GM12878 (cell line): Measurements from ENCODE around the gene SPRED2. TPM values are rescaled to one million over a fixed set of nuclear protein-coding genes. Genes with fewer than 3 reads are reported as not detected.

Source experiments
- ATAC-seq: fragments of 200-7000 bp; cut with Tn5 transposase; 3 replicates; pipeline ENCODE4 v1.9.1; 2020; ENCODE audit warnings: mild to moderate bottlenecking, moderate library complexity
- BruUV-seq: library from RNA; stranded (reverse); fragments of 400-500 nt; replicated peaks from 2 replicates; lab custom pipeline; 2021; lab: Mats Ljungman, UMichigan
- CTCF ChIA-PET: fragments of 300-600 bp; sonication (Branson Sonifier 250); formaldehyde crosslinking; extraction: SDS; loops from one replicate; lab custom pipeline; 2021; ENCODE audit warnings: inconsistent platforms; lab: Yijun Ruan, JAX
- POLR2A ChIA-PET: fragments of 350-600 bp; formaldehyde crosslinking; extraction: SDS; loops from one replicate; lab custom pipeline; 2021; ENCODE audit warnings: inconsistent platforms; lab: Charles Lee
- RAD21 ChIA-PET: fragments of 300-600 bp; sonication (Branson Sonifier 250); formaldehyde crosslinking; loops from one replicate; lab custom pipeline; 2023; ENCODE audit warnings: antibody characterized with exemption; ENCODE audit not compliant: unreplicated experiment; lab: Charles Lee
- SMC1A ChIA-PET: fragments of 300-600 bp; sonication (Branson Sonifier 250); formaldehyde crosslinking; loops from one replicate; lab custom pipeline; 2023; ENCODE audit not compliant: unreplicated experiment, uncharacterized antibody; lab: Charles Lee
- DNase-seq: peaks from one replicate; pipeline ENCODE4 v3.0.0-alpha.2; 2011; ENCODE audit warnings: low read depth, low spot score
- FAIRE-seq: peaks from 3 replicates; lab custom pipeline; 2011; peaks lifted over from hg19 to GRCh38; lab: Jason Lieb, UNC
- H2AFZ ChIP-seq: 2 replicates; pipeline ENCODE4 v1.6.0; 2011; ENCODE audit warnings: low read depth, low read length, control low read depth; ENCODE audit not compliant: control insufficient read depth
- H3K27ac ChIP-seq: 2 replicates; pipeline ENCODE4 v1.5.1; 2011; ENCODE audit warnings: control low read depth; ENCODE audit not compliant: control insufficient read depth, insufficient read depth
- H3K27me3 ChIP-seq, 2 experiments: replicated peaks in 1 of 2; 2 replicates each; pipeline versions ENCODE4 v1.6.0 to v1.6.1; 2011; ENCODE audit warnings: low read length in 1 of 2; ENCODE audit not compliant: control insufficient read depth in 2 of 2, insufficient read depth in 2 of 2
- H3K36me3 ChIP-seq, 2 experiments: 2 replicates each; pipeline ENCODE4 v1.5.1; 2011; ENCODE audit warnings: low read length in 1 of 2; ENCODE audit not compliant: control insufficient read depth in 2 of 2, insufficient read depth in 2 of 2
- H3K4me1 ChIP-seq: 2 replicates; pipeline ENCODE4 v1.6.1; 2011; ENCODE audit warnings: mild to moderate bottlenecking, low read length, moderate library complexity, mixed read lengths; ENCODE audit not compliant: control insufficient read depth, insufficient read depth
- H3K4me2 ChIP-seq: 2 replicates; pipeline ENCODE4 v1.6.0; 2011; ENCODE audit warnings: control low read depth; ENCODE audit not compliant: control insufficient read depth, insufficient read depth
- H3K4me3 ChIP-seq: fragments of 200-600 bp; sonication (generic); 2 replicates; pipeline ENCODE4 v1.5.1; 2016
- H3K79me2 ChIP-seq: 2 replicates; pipeline ENCODE4 v1.6.0; 2011; ENCODE audit warnings: low read length; ENCODE audit not compliant: control insufficient read depth, insufficient read depth
- H3K9ac ChIP-seq: 2 replicates; pipeline ENCODE4 v1.8.0; 2011; ENCODE audit warnings: low read length, control low read depth, mixed read lengths; ENCODE audit not compliant: control insufficient read depth, insufficient read depth
- H3K9me3 ChIP-seq: replicated peaks from 3 replicates; pipeline ENCODE4 v1.5.1; 2011; ENCODE audit warnings: mild to moderate bottlenecking, low read length; ENCODE audit not compliant: control insufficient read depth, insufficient read depth
- H4K20me1 ChIP-seq: 2 replicates; pipeline ENCODE4 v1.6.0; 2011; ENCODE audit not compliant: control insufficient read depth, insufficient read depth
- BHLHE40 ChIP-seq, 2 experiments: fragments of 450-650 bp in 1 of 2; IDR thresholded peaks; 2 replicates each; pipeline ENCODE4 v1.6.1; 2011 to 2017; ENCODE audit warnings: low read depth in 2 of 2, borderline replicate concordance in 1 of 2, improper control_type of control experiment in 1 of 2, low read length in 1 of 2, mild to moderate bottlenecking in 1 of 2
- FOS ChIP-seq: IDR thresholded peaks from 3 replicates; pipeline ENCODE4 v1.6.1; 2011; ENCODE audit warnings: borderline replicate concordance; ENCODE audit not compliant: insufficient read length; ENCODE audit errors: extremely low read depth
- IKZF1 ChIP-seq: fragments of 450-650 bp; conservative IDR thresholded peaks from 2 replicates; pipeline ENCODE4 v1.6.1; 2017; ENCODE audit warnings: antibody characterized with exemption, mild to moderate bottlenecking
- NBN ChIP-seq: fragments of 450-650 bp; IDR thresholded peaks from 2 replicates; pipeline ENCODE4 v1.6.1; 2016
- NRF1 ChIP-seq: conservative IDR thresholded peaks from 2 replicates; pipeline ENCODE4 v1.6.1; 2011; ENCODE audit warnings: mild to moderate bottlenecking, low read depth, low read length, improper control_type of control experiment
- POU2F2 ChIP-seq: IDR thresholded peaks from 3 replicates; pipeline ENCODE4 v1.6.1; 2011; ENCODE audit warnings: low read depth, mild to moderate bottlenecking, low read length, borderline replicate concordance
- RB1 ChIP-seq: fragments of 450-650 bp; formaldehyde crosslinking; IDR thresholded peaks from 2 replicates; pipeline ENCODE4 v1.6.1; 2017; ENCODE audit warnings: mild to moderate bottlenecking, borderline replicate concordance
- TCF3 ChIP-seq: IDR thresholded peaks from 2 replicates; pipeline ENCODE4 v1.6.1; 2012; ENCODE audit warnings: low read depth, mild to moderate bottlenecking, low read length, borderline replicate concordance; ENCODE audit not compliant: insufficient read depth
- ZNF622 ChIP-seq: fragments of 450-650 bp; IDR thresholded peaks from 2 replicates; pipeline ENCODE4 v1.6.1; 2017; ENCODE audit warnings: mild to moderate bottlenecking, inconsistent platforms
- WGBS: methylation state at CpG from one replicate; pipeline ENCODE4 v1.1.6; 2016; ENCODE audit warnings: low lambda C conversion rate; ENCODE audit not compliant: insufficient replicate concordance, insufficient coverage; ENCODE audit errors: missing lambda C conversion rate; 5-methylcytosine and 5-hydroxymethylcytosine counted together
- in situ Hi-C: fragments of 300-500 bp; cut with MboI; formaldehyde crosslinking; loops from 9 replicates; pipeline ENCODE4 v1.14.3; 2018; ENCODE audit warnings: mixed read lengths
- intact Hi-C: fragments of 100-400 bp; cut with micrococcal nuclease; formaldehyde crosslinking; loops from one replicate; pipeline ENCODE4 v1.14.2; 2022; ENCODE audit not compliant: unreplicated experiment
- polyA plus RNA-seq, 11 experiments: library from polyadenylated mRNA; depleted of rRNA in 4 of 11; unstranded in 6 of 11; stranded (reverse) in 5 of 11; fragments of >200 nt; fragmentation: Nextera tagmentation in 4 of 11; fragmentation: Illumina TruSeq in 1 of 11; extraction: Ambion mirVana in 4 of 11; extraction: Trizol in 1 of 11; gene quantifications; 1 replicate in 1 of 11; 2 replicates in 10 of 11; pipeline versions ENCODE4 v1.2.1 to v1.2.3, GENCODE V29; 2011 to 2016; ENCODE audit warnings: inconsistent platforms in 2 of 11, missing spikeins in 2 of 11, low read depth in 1 of 11
- total RNA-seq, 4 experiments: library from RNA; depleted of rRNA in 3 of 4; stranded (reverse); fragments of >200 nt in 3 of 4; fragmentation: Illumina TruSeq in 1 of 4; extraction: Trizol in 1 of 4; gene quantifications; 2 replicates each; pipeline versions ENCODE4 v1.2.1 to v1.2.3, GENCODE V29; 2013 to 2021
- TF ChIP-seq, protein P1 (sequence below): fragments of 450-650 bp; IDR thresholded peaks from 2 replicates; pipeline ENCODE4 v1.6.1; 2014; ENCODE audit warnings: mild to moderate bottlenecking
- TF ChIP-seq, protein P2 (sequence below): fragments of 450-650 bp; IDR thresholded peaks from 2 replicates; pipeline ENCODE4 v1.6.1; 2017; ENCODE audit warnings: mild to moderate bottlenecking, low read depth, inconsistent platforms; ENCODE audit not compliant: poor library complexity, severe bottlenecking

Gene SPRED2
- total and polyA plus RNA-seq, 10 of the 15 experiments (the other 5 are each of a cell fraction or from before 2014, with no cell fraction given), result 3.0 to 23.9 (median 9.7) TPM

DNA sequence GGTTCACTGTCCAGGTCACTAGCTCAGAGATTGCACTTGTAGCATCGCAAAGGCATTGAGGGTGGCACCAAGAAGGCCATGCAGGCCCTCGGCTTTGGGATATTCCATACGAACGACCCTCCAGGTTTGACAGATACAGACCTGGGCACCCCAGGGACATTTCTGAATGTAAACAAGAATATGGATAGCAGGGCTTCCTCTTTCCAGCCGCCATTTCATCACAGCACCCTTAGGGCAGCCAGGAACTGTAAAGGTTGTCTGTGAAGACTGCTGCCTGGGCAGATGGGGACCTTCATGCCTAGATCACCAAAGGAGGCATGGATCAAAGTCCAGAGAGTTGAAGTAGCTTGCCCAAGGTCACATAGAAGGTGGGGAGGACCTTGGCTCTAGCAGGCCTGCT lies 134.3 kb downstream of the SPRED2 start (continued):
- TF ChIP-seq, protein P1, sequence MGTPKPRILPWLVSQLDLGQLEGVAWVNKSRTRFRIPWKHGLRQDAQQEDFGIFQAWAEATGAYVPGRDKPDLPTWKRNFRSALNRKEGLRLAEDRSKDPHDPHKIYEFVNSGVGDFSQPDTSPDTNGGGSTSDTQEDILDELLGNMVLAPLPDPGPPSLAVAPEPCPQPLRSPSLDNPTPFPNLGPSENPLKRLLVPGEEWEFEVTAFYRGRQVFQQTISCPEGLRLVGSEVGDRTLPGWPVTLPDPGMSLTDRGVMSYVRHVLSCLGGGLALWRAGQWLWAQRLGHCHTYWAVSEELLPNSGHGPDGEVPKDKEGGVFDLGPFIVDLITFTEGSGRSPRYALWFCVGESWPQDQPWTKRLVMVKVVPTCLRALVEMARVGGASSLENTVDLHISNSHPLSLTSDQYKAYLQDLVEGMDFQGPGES, result no peak
- no peak for TF ChIP-seq NBN
- no peak for TF ChIP-seq RB1
- TF ChIP-seq, protein P2, sequence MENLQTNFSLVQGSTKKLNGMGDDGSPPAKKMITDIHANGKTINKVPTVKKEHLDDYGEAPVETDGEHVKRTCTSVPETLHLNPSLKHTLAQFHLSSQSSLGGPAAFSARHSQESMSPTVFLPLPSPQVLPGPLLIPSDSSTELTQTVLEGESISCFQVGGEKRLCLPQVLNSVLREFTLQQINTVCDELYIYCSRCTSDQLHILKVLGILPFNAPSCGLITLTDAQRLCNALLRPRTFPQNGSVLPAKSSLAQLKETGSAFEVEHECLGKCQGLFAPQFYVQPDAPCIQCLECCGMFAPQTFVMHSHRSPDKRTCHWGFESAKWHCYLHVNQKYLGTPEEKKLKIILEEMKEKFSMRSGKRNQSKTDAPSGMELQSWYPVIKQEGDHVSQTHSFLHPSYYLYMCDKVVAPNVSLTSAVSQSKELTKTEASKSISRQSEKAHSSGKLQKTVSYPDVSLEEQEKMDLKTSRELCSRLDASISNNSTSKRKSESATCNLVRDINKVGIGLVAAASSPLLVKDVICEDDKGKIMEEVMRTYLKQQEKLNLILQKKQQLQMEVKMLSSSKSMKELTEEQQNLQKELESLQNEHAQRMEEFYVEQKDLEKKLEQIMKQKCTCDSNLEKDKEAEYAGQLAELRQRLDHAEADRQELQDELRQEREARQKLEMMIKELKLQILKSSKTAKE, result no peak
- no peak for TF ChIP-seq FOS
- TF ChIP-seq ZNF622, result no peak
- TF ChIP-seq NRF1, result no peak
- no peak for TF ChIP-seq POU2F2
- TF ChIP-seq BHLHE40 (IDR thresholded peaks at IDR 0.05; ENCODE audit: borderline replicate concordance in 1 of 2, low read depth in 2 of 2, low read length in 1 of 2), result no peak
- no peak for TF ChIP-seq IKZF1

DNA sequence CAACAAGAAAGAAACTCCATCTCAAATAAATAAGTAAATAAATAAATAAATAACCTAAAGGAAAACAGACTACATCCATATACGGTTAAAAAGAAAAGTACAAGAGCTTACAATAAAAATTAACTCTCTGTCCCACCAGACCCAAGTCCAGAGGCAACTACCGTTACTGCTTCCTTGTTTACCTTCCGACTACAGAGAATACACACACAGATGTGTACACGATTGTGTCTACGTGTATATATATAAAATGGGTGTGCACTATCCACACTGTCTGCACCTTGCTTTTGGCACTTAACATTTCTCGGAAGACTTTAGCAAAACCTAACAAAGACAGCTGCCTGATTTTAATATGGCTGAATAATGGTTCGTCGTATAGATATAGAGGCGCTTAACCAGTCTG lies 134.9 kb downstream of the SPRED2 start:
- H3K4me1 ChIP-seq, result peaks cover 38% of the 10 kb centered on the region
- ChIA-PET POLR2A (interaction anchor here (0.6 kb wide), 1 partner anchor 70 kb away, joined by 8 read pairs; the partner anchor contains the start of gene ACTR2), SMC1A (interaction anchor here (1.4 to 1.7 kb wide), 4 partner anchors 21 to 124 kb away, joined by 4 to 8 read pairs (median 5); no protein-coding TSS in a partner anchor), CTCF (interaction anchor here (0.7 to 1.9 kb wide), 4 partner anchors 10 to 156 kb away, joined by 3 to 5 read pairs (median 4); no protein-coding TSS in a partner anchor), RAD21 (interaction anchor here (0.6 to 1.1 kb wide), 2 partner anchors 23 to 44 kb away, joined by 3 read pairs; no protein-coding TSS in a partner anchor)
- H3K36me3 ChIP-seq, result no peaks in the 10 kb centered on the region
- no peaks in the 10 kb centered on the region for H3K79me2 ChIP-seq
- no peak overlapping the region for H2AFZ ChIP-seq
- BruUV-seq, result no TSS peak
- H3K27ac ChIP-seq, result no peak overlapping the region
- no peak overlapping the region for H3K9ac ChIP-seq
- FAIRE-seq (no peak), ATAC-seq (no peak), DNase-seq (no peak)
- in situ Hi-C loops (no loop called here), intact Hi-C loops (no loop called here)
- 79% methylated on average over 9 of the region's 9 CpGs for WGBS
- H4K20me1 ChIP-seq, result no peaks in the 10 kb centered on the region
- H3K9me3 ChIP-seq, result no peaks in the 10 kb centered on the region
- no peak overlapping the region for H3K4me3 ChIP-seq
- H3K4me2 ChIP-seq, result no peak overlapping the region
- no peak for TF ChIP-seq TCF3
- H3K27me3 ChIP-seq, result peaks cover 0 to 2% of the 10 kb centered on the region in 2 experiments; a peak in 1 of 4 replicates
